Endodermal cell (in vitro differentiated cells): ENCODE measurements around the gene CSF2. TPM values are rescaled to one million over a fixed set of nuclear protein-coding genes. Genes with fewer than 3 reads are reported as not detected.

Source experiments
- DNase-seq: peaks from one replicate; pipeline ENCODE4 v3.0.0-alpha.2; 2017
- H3K27ac ChIP-seq: 2 replicates; pipeline ENCODE4 v1.5.1; 2013; ENCODE audit warnings: mild to moderate bottlenecking, low read depth, low read length, moderate library complexity
- H3K27me3 ChIP-seq: 2 replicates; pipeline ENCODE4 v1.6.1; 2013; ENCODE audit warnings: mild to moderate bottlenecking, low read length, moderate library complexity; ENCODE audit not compliant: insufficient read depth, control insufficient read depth, poor library complexity, severe bottlenecking
- H3K36me3 ChIP-seq: 2 replicates; pipeline ENCODE4 v1.7.0; 2013; ENCODE audit warnings: mild to moderate bottlenecking, low read length, moderate library complexity; ENCODE audit not compliant: control insufficient read depth, insufficient read depth
- H3K4me1 ChIP-seq: one replicate; pipeline ENCODE4 v1.7.0; 2013; ENCODE audit warnings: low read length; ENCODE audit not compliant: control insufficient read depth, insufficient read depth
- H3K4me3 ChIP-seq: 2 replicates; pipeline ENCODE4 v1.5.1; 2013; ENCODE audit warnings: mild to moderate bottlenecking, low read length, moderate library complexity
- H3K9ac ChIP-seq: 2 replicates; pipeline ENCODE4 v1.6.1; 2013; ENCODE audit warnings: mild to moderate bottlenecking, low read length, moderate library complexity; ENCODE audit not compliant: poor library complexity, severe bottlenecking; ENCODE audit errors: extremely low read depth
- H3K9me3 ChIP-seq: 2 replicates; pipeline ENCODE4 v1.6.1; 2013; ENCODE audit warnings: mild to moderate bottlenecking, low read length, moderate library complexity; ENCODE audit not compliant: control insufficient read depth
- H3K27ac Mint-ChIP-seq: 2 replicates; pipeline ENCODE4 v1.8.0; 2020; ENCODE audit warnings: mixed read lengths
- H3K27me3 Mint-ChIP-seq: 2 replicates; pipeline ENCODE4 v1.8.0; 2021; ENCODE audit warnings: mild to moderate bottlenecking, mixed read lengths; ENCODE audit not compliant: insufficient read depth
- H3K36me3 Mint-ChIP-seq: 2 replicates; pipeline ENCODE4 v1.8.0; 2020; ENCODE audit warnings: low read depth, mixed read lengths
- H3K4me1 Mint-ChIP-seq: 2 replicates; pipeline ENCODE4 v1.8.0; 2020; ENCODE audit warnings: mixed read lengths
- H3K4me3 Mint-ChIP-seq: 2 replicates; pipeline ENCODE4 v1.8.0; 2020; ENCODE audit warnings: mild to moderate bottlenecking, moderate library complexity, mixed read lengths
- H3K9me3 Mint-ChIP-seq: 2 replicates; pipeline ENCODE4 v1.8.0; 2020; ENCODE audit warnings: mild to moderate bottlenecking, mixed read lengths
- WGBS, 2 experiments: methylation state at CpG; one replicate each; pipeline versions ENCODE4 v1.1.5 to v1.1.7; 2013; ENCODE audit warnings: missing lambda C conversion rate in 2 of 2, mixed read lengths in 1 of 2; ENCODE audit not compliant: insufficient coverage in 1 of 2, insufficient read length in 1 of 2; 5-methylcytosine and 5-hydroxymethylcytosine counted together
- total RNA-seq, 2 donors: library from RNA; stranded (reverse); fragmentation: NEBNext Ultra II Directional in 1 of 2; extraction: Animal tissue kit (Norgen Biotek cat#: 25700) in 1 of 2; gene quantifications; 2 replicates in 1 of 2; 3 replicates in 1 of 2; pipeline ENCODE4 v1.2.1, GENCODE V29; 2021
- TF ChIP-seq, protein P1 (sequence below): fragments of 200-600 bp; sonication (generic); conservative IDR thresholded peaks from 2 replicates; pipeline ENCODE4 v1.5.0; 2021; ENCODE audit warnings: antibody characterized with exemption, mild to moderate bottlenecking

CSF2 gene
- total RNA-seq, 2 donors from 2014 or later = not detected

DNA sequence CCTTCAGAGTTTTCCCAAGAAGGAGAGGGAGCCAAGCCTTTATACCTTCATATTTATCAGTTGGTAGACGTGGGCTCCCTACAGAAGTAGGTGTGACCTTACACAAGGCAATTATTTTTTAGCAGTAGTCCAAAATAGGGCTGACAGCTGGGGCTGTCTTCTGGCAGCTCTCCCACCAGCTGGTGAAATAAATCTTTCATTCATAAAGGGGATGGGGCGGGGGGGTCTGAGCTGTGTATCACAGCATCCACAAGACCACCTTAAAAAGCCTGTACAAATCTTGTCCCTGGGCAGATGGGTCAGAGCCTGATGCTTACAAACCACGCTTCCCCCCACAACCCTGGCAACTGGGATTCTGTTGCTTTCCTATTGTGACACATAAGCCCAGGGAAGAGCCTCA, 19.7 kb downstream of the CSF2 start:
- H3K9ac ChIP-seq = no peak overlapping the region
- Mint-ChIP-seq H3K27me3 (peaks cover 2% of the 10 kb centered on the region), H3K9me3 (no peaks in the 10 kb centered on the region), H3K4me1 (no peaks in the 10 kb centered on the region), H3K36me3 (no peaks in the 10 kb centered on the region), H3K27ac (no peak overlapping the region), H3K4me3 (no peak overlapping the region)
- no peak overlapping the region for H3K27ac ChIP-seq
- no peaks in the 10 kb centered on the region for H3K9me3 ChIP-seq
- 68 to 90% methylated on average over 2 to 3 of the region's 3 CpGs for WGBS, 2 experiments
- no peak for DNase-seq
- TF ChIP-seq, protein P1, sequence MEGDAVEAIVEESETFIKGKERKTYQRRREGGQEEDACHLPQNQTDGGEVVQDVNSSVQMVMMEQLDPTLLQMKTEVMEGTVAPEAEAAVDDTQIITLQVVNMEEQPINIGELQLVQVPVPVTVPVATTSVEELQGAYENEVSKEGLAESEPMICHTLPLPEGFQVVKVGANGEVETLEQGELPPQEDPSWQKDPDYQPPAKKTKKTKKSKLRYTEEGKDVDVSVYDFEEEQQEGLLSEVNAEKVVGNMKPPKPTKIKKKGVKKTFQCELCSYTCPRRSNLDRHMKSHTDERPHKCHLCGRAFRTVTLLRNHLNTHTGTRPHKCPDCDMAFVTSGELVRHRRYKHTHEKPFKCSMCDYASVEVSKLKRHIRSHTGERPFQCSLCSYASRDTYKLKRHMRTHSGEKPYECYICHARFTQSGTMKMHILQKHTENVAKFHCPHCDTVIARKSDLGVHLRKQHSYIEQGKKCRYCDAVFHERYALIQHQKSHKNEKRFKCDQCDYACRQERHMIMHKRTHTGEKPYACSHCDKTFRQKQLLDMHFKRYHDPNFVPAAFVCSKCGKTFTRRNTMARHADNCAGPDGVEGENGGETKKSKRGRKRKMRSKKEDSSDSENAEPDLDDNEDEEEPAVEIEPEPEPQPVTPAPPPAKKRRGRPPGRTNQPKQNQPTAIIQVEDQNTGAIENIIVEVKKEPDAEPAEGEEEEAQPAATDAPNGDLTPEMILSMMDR = no peak
- peaks cover 19% of the 10 kb centered on the region for H3K27me3 ChIP-seq
- no peak overlapping the region for H3K4me3 ChIP-seq
- no peaks in the 10 kb centered on the region for H3K4me1 ChIP-seq
- no peaks in the 10 kb centered on the region for H3K36me3 ChIP-seq

DNA sequence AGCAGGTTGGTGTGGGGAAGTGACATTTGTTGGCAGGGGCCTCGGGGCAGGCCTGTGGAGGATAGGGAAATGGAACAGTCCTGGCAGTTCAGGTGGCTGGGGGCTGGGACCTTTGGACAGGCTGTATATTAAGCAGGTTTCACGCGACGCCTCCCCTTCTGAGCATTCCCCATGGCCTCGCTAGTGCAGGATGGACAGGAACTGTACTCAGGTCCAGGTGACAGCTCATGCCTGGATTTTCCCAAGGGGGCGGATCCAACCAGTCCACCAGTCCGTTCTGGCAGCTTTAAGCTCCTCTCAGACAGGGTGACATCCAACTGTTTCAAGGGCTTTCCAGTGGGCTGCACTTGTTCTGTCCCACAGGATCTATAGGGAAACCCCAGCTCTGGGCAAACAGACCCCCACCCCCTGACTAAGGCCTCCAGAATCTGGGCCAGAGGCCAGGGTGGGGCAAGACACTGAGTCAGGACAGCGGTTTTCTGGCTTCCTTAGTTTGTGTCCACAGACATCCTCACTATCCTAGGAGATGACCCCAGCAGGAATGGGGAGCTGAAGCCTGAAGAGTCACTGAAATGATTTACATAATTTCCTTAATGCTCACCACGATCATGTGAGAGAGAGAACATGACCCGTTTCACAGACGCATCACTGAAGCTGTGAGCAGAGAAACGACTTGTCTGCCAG, 20.9 kb downstream of the CSF2 start:
- H3K4me1 ChIP-seq = no peaks in the 10 kb centered on the region
- TF ChIP-seq, protein P1 = no peak
- H3K36me3 ChIP-seq = no peaks in the 10 kb centered on the region
- Mint-ChIP-seq H3K27me3 (no peaks in the 10 kb centered on the region), H3K4me3 (no peak overlapping the region), H3K4me1 (no peaks in the 10 kb centered on the region), H3K27ac (no peak overlapping the region), H3K36me3 (no peaks in the 10 kb centered on the region), H3K9me3 (no peaks in the 10 kb centered on the region)
- H3K4me3 ChIP-seq = no peak overlapping the region
- WGBS, 2 experiments = 90 to 96% methylated on average over 8 to 12 of the region's 12 CpGs
- no peak for DNase-seq
- H3K27ac ChIP-seq = no peak overlapping the region
- no peaks in the 10 kb centered on the region for H3K9me3 ChIP-seq
- H3K9ac ChIP-seq = no peak overlapping the region
- peaks cover 22% of the 10 kb centered on the region for H3K27me3 ChIP-seq

DNA sequence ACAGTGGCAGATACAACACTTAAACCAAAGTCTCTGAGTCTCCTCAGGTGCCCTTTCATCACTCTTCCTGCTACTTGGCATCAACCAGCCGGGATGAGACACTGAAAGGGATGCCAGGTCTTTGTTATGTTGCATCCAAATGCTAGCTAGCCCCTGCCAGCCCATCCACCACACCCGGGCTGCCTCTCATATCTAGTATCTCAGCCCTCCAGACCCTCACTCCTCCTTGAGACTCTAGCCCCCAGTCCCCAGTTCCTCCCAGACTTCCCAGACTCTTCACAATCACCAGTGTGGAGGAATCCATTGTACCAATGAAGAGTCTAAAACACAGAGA, 21.5 kb downstream of the CSF2 start:
- Mint-ChIP-seq H3K27me3 (peaks cover 3% of the 10 kb centered on the region), H3K27ac (no peak overlapping the region), H3K4me3 (no peak overlapping the region), H3K36me3 (no peaks in the 10 kb centered on the region), H3K4me1 (no peaks in the 10 kb centered on the region), H3K9me3 (no peaks in the 10 kb centered on the region)
- Histone ChIP-seq H3K4me1 (no peaks in the 10 kb centered on the region), H3K36me3 (no peaks in the 10 kb centered on the region), H3K4me3 (no peak overlapping the region), H3K27ac (no peak overlapping the region), H3K9ac (no peak overlapping the region), H3K27me3 (peaks cover 27% of the 10 kb centered on the region), H3K9me3 (no peaks in the 10 kb centered on the region)
- 78 to 81% methylated on average over 1 to 2 of the region's 2 CpGs for WGBS, 2 experiments
- no peak for DNase-seq
- TF ChIP-seq, protein P1 = no peak
